Right lobe of liver (tissue), 6 donors: ENCODE data around the gene CASP10. TPM values are rescaled to one million over a fixed set of nuclear protein-coding genes. Genes with fewer than 3 reads are reported as not detected.

Source experiments
- ATAC-seq, 4 donors: fragments of 200-7000 bp; cut with Tn5 transposase; one replicate each; pipeline ENCODE4 v1.9.1; 2020; ENCODE audit warnings: mild to moderate bottlenecking in 4 of 4, moderate library complexity in 4 of 4
- DNase-seq, 3 donors: peaks; one replicate each; pipeline ENCODE4 v3.0.0-alpha.2; 2020
- H3K27ac ChIP-seq, 3 donors: fragments of 200-600 bp; one replicate each; pipeline ENCODE4 v1.8.0; 2022
- H3K27me3 ChIP-seq, 2 donors: fragments of 200-600 bp; one replicate each; pipeline ENCODE4 v1.8.0; 2022
- H3K36me3 ChIP-seq, 4 donors: fragments of 200-600 bp; sonication (generic) in 1 of 4; one replicate each; pipeline versions ENCODE4 v1.5.1 to v1.8.0; 2017 to 2022; ENCODE audit warnings: control low read depth in 1 of 4
- H3K4me1 ChIP-seq, 4 donors: fragments of 200-600 bp; sonication (generic) in 1 of 4; one replicate each; pipeline versions ENCODE4 v1.5.1 to v1.8.0; 2017 to 2022; ENCODE audit warnings: control low read depth in 1 of 4
- H3K4me3 ChIP-seq, 3 donors: fragments of 200-600 bp; one replicate each; pipeline ENCODE4 v1.8.0; 2022
- H3K9me3 ChIP-seq, 4 donors: fragments of 200-600 bp; sonication (generic) in 1 of 4; one replicate each; pipeline versions ENCODE4 v1.5.1 to v1.8.0; 2017 to 2022; ENCODE audit warnings: control low read depth in 1 of 4
- POLR2A ChIP-seq: fragments of 450-650 bp; IDR thresholded peaks from one replicate; pipeline ENCODE4 v1.6.1; 2017; ENCODE audit warnings: antibody characterized with exemption, mild to moderate bottlenecking
- WGBS: methylation state at CpG from one replicate; pipeline ENCODE4 v1.1.6; 2018; ENCODE audit warnings: low coverage, low lambda C conversion rate; ENCODE audit not compliant: insufficient coverage; ENCODE audit errors: missing lambda C conversion rate; 5-methylcytosine and 5-hydroxymethylcytosine counted together
- intact Hi-C, 2 donors: fragments of 100-400 bp; cut with DNase I; formaldehyde crosslinking; loops; one replicate each; pipeline versions ENCODE4 v1.11.2 to v1.14.1; 2022
- total RNA-seq, 6 experiments: library from RNA; depleted of rRNA in 2 of 6; stranded (reverse); fragments of >200 nt in 2 of 6; fragmentation: NEBNext Ultra II Directional in 3 of 6; extraction: Animal tissue kit (Norgen Biotek cat#: 25700) in 3 of 6; gene quantifications; one replicate each; pipeline versions ENCODE4 v1.1.0 to v1.2.4, GENCODE V29; 2016 to 2023
- TF ChIP-seq, protein P1 (sequence below), 4 donors: fragments of 200-600 bp in 3 of 4; fragments of 450-650 bp in 1 of 4; IDR thresholded peaks; one replicate each; pipeline versions ENCODE4 v1.5.1 to v1.8.0; 2016 to 2022; ENCODE audit warnings: antibody characterized with exemption in 4 of 4, mild to moderate bottlenecking in 2 of 4
- donor health status: DM: no; HTN: yes; CAD: no.
- donor health status: DM: no; HTN: no; CAD: no.
- donor health status: DM: no; HTN: no; CAD: no.
- donor health status: DM: no; HTN: yes; CAD: no.
- donor health status: DM: no; HTN: yes; CAD: no.

CASP10 gene
- total RNA-seq, 6 experiments from 2014 or later, result 4.2 to 9.4 (median 8.4) TPM

DNA sequence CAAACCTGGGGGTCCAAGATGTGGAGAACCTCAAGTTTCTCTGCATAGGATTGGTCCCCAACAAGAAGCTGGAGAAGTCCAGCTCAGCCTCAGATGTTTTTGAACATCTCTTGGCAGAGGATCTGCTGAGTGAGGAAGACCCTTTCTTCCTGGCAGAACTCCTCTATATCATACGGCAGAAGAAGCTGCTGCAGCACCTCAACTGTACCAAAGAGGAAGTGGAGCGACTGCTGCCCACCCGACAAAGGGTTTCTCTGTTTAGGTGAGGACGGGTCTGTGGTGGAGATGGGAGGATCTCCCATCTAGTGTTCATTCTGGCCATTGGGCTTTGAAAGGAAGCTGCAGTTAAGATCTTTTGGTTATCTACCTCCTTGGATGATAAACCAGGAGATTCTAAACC lies 2.9 kb downstream of the CASP10 start:
- H3K36me3 ChIP-seq, result peaks cover 0 to 8% (median 0%) of the 10 kb centered on the region in 4 donors
- DNase-seq, result no peak
- H3K4me1 ChIP-seq, result peaks cover 0 to 18% (median 1%) of the 10 kb centered on the region in 4 donors
- no peak for ATAC-seq
- no peak overlapping the region for H3K4me3 ChIP-seq
- intact Hi-C loops, result loop anchor here in 1 of 2 donors (5.0 kb wide), 1 partner anchor 46 kb away; no protein-coding TSS in a partner anchor
- no peaks in the 10 kb centered on the region for H3K27me3 ChIP-seq
- no peaks in the 10 kb centered on the region for H3K9me3 ChIP-seq
- TF ChIP-seq, protein P1, sequence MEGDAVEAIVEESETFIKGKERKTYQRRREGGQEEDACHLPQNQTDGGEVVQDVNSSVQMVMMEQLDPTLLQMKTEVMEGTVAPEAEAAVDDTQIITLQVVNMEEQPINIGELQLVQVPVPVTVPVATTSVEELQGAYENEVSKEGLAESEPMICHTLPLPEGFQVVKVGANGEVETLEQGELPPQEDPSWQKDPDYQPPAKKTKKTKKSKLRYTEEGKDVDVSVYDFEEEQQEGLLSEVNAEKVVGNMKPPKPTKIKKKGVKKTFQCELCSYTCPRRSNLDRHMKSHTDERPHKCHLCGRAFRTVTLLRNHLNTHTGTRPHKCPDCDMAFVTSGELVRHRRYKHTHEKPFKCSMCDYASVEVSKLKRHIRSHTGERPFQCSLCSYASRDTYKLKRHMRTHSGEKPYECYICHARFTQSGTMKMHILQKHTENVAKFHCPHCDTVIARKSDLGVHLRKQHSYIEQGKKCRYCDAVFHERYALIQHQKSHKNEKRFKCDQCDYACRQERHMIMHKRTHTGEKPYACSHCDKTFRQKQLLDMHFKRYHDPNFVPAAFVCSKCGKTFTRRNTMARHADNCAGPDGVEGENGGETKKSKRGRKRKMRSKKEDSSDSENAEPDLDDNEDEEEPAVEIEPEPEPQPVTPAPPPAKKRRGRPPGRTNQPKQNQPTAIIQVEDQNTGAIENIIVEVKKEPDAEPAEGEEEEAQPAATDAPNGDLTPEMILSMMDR (IDR thresholded peaks at IDR 0.05), result no peak
- TF ChIP-seq POLR2A, result no peak
- H3K27ac ChIP-seq, result no peak overlapping the region
- WGBS, result 63% methylated on average over 2 of the region's 4 CpGs

DNA sequence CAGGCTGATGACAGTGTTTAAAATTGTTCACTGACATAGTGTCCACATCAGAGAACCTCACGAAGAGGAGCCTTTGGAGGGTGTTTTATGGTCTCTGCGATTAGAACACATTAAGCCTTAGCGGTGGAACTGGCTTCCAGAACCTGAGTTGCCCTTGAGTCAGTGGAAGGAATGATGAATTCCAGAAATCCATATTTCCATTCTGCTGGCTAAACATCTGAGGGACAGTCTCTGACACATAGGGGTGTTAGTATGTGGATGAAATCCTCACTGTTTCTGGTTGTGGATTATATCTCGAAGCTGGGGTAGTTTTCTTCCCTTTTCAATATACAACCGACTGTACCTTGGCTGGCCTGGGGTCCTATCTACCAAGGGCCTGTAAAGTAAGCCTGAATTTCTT lies 4.0 kb downstream of the CASP10 start:
- intact Hi-C loops, result loop anchor here in 1 of 2 donors (5.0 kb wide), 1 partner anchor 45 kb away; no protein-coding TSS in a partner anchor
- H3K27ac ChIP-seq, result no peak overlapping the region

DNA sequence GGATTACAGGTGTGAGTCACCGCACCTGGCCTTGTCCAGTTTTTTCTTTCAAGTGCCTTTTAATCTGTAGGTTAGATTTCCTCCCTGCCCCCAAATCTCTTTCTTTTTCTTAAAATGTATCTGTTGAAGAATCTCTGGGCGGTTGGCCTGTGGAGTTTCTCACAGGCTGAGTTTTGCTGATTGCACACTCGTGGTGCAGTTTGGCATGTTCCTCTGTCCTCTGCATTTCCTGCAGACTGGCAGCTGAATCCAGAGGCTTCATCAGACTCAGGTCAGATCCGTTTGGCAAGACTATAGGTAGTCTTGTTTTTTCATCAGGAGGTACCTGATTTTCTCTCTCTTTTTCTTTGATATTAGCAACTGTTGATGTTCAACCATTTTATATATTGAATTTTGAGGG lies 5.5 kb downstream of the CASP10 start:
- no peak overlapping the region for H3K4me3 ChIP-seq
- no peak overlapping the region for H3K27ac ChIP-seq
- no peaks in the 10 kb centered on the region for H3K27me3 ChIP-seq
- peaks cover 0 to 35% (median 9%) of the 10 kb centered on the region in 4 donors for H3K4me1 ChIP-seq
- H3K36me3 ChIP-seq, result peaks cover 0 to 10% (median under 1%) of the 10 kb centered on the region in 4 donors
- intact Hi-C loops, result loop anchor here in 1 of 2 donors (5.0 kb wide), 1 partner anchor 44 kb away; no protein-coding TSS in a partner anchor
- TF ChIP-seq, protein P1 (IDR thresholded peaks at IDR 0.05), result no peak
- TF ChIP-seq POLR2A, result no peak
- ATAC-seq (no peak), DNase-seq (no peak)
- H3K9me3 ChIP-seq, result no peaks in the 10 kb centered on the region
- WGBS, result 91% methylated on average over 4 of the region's 4 CpGs

More for the DNA sequence above, 4.0 kb downstream of the CASP10 start:
- Histone ChIP-seq H3K4me1 (peaks cover 0 to 29% (median 7%) of the 10 kb centered on the region in 4 donors), H3K36me3 (peaks cover 0 to 8% (median 0%) of the 10 kb centered on the region in 4 donors), H3K4me3 (no peak overlapping the region), H3K27me3 (no peaks in the 10 kb centered on the region), H3K9me3 (no peaks in the 10 kb centered on the region)
- TF ChIP-seq, protein P1 (IDR thresholded peaks at IDR 0.05), result no peak
- TF ChIP-seq POLR2A, result no peak
- ATAC-seq (no peak), DNase-seq (no peak)
- 90% methylated on average over 4 of the region's 5 CpGs for WGBS

DNA sequence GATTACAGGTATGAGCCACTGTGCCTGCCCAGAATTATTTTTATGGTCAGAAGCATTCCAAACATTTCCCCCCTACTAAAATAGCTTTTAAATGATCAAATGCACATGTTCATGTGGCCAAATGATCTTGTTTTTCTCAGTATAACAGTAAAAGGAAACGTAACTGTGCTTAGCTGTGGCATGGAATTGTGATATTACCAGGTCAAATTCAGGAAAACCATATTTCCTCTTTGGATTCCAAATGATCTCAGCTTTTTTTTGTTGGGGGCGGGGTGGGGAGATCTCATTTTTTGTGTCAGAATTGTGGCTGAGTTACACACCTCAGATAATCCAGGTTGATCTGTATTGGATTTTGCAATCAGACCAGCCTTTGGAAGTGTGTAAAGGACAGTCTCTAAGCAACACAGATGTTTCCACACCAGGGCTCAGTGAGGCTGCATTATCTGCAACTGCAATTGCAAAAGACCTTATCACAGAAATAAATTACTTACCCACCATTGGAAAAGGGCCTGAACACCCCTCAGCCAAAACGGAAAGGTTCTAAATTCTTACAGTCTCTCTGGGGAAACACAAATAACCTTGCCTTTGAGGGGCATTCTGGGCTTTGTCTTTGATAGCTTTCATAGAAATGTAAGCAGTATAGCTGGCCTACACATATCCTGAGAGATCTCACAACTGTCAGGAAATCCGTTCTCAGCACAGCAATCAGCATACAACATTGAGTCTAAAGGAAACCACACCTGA lies 8.4 kb downstream of the CASP10 start:
- Histone ChIP-seq H3K4me1 (peaks cover 0 to 23% (median 9%) of the 10 kb centered on the region in 4 donors), H3K36me3 (peaks cover 0 to 16% (median 2%) of the 10 kb centered on the region in 4 donors), H3K4me3 (no peak overlapping the region), H3K27ac (peak overlapping the region; percentile 8 to 54 (median 21)), H3K9me3 (no peaks in the 10 kb centered on the region), H3K27me3 (no peaks in the 10 kb centered on the region)
- DNase-seq, result peak in 1 of 3 donors; percentile 66
- intact Hi-C loops, result no loop called here
- ATAC-seq, result peak; percentile 94 to 97 (median 96)
- WGBS, result 8% methylated on average over 4 of the region's 4 CpGs
- no peak for TF ChIP-seq POLR2A
- TF ChIP-seq, protein P1 (IDR thresholded peaks at IDR 0.05), result no peak
